Stomach (tissue), 9 donors: ENCODE data around the gene NEO1. TPM values are rescaled to one million over a fixed set of nuclear protein-coding genes. Genes with fewer than 3 reads are reported as not detected.
A peak's percentile ranks its signal among the peaks of the same experiment; 100 is the strongest.

Source experiments
- DNase-seq, 2 donors: peaks; one replicate each; pipeline versions ENCODE4 v3.0.0 to v3.0.0-alpha.2; 2013 to 2019
- H3K27ac ChIP-seq, 5 donors: fragments of 200-600 bp in 4 of 5; sonication (generic) in 4 of 5; one replicate each; pipeline ENCODE4 v1.5.1; 2013 to 2019; ENCODE audit warnings: mild to moderate bottlenecking in 1 of 5, moderate library complexity in 1 of 5
- H3K27me3 ChIP-seq, 3 donors: fragments of 200-600 bp; sonication (generic); one replicate each; pipeline ENCODE4 v1.5.1; 2017 to 2019; ENCODE audit warnings: mixed run types in 1 of 3
- H3K36me3 ChIP-seq, 4 donors: fragments of 200-600 bp; sonication (generic); 1 replicate in 3 of 4; 2 replicates in 1 of 4; pipeline ENCODE4 v1.5.1; 2016 to 2019
- H3K4me1 ChIP-seq, 4 donors: fragments of 200-600 bp; sonication (generic); one replicate each; pipeline ENCODE4 v1.5.1; 2016 to 2019
- H3K4me3 ChIP-seq, 4 donors: fragments of 200-600 bp; sonication (generic) in 3 of 4; one replicate each; pipeline ENCODE4 v1.5.1; 2016 to 2019; ENCODE audit warnings: mild to moderate bottlenecking in 1 of 4
- H3K9me3 ChIP-seq, 4 donors: fragments of 200-600 bp; sonication (generic); one replicate each; pipeline ENCODE4 v1.5.1; 2016 to 2019
- EP300 ChIP-seq: sonication (generic); formaldehyde crosslinking; IDR thresholded peaks from one replicate; pipeline ENCODE4 v1.6.1; 2017; ENCODE audit warnings: antibody characterized with exemption
- POLR2A ChIP-seq, 4 donors: fragments of 450-650 bp; IDR thresholded peaks; one replicate each; pipeline ENCODE4 v1.6.1; 2016; ENCODE audit warnings: antibody characterized with exemption in 4 of 4, control low read depth in 2 of 4, mild to moderate bottlenecking in 1 of 4, moderate library complexity in 1 of 4
- POLR2AphosphoS5 ChIP-seq, 3 donors: sonication (generic); formaldehyde crosslinking; IDR thresholded peaks; one replicate each; pipeline ENCODE4 v1.6.1; 2016; ENCODE audit warnings: antibody characterized with exemption in 3 of 3
- WGBS, 5 donors: extraction: QIAGEN DNeasy Blood & Tissue Kit in 3 of 5; methylation state at CpG; one replicate each; pipeline versions ENCODE4 v1.1.5 to v1.1.7; 2013 to 2018; 5-methylcytosine and 5-hydroxymethylcytosine counted together
- intact Hi-C: fragments of 100-400 bp; cut with DNase I; formaldehyde crosslinking; loops from one replicate; pipeline ENCODE4 v1.15.1; 2023; ENCODE audit warnings: low total_unique reads
- polyA plus RNA-seq, 3 donors: library from polyadenylated mRNA; stranded (reverse); fragments of 200-250 nt; gene quantifications; one replicate each; pipeline ENCODE4 v1.2.3, GENCODE V29; 2013
- total RNA-seq, 5 donors: library from RNA; depleted of rRNA; stranded (reverse); fragments of >200 nt; gene quantifications; one replicate each; pipeline versions ENCODE4 v1.1.0 to v1.2.3, GENCODE V29; 2014 to 2016
- TF ChIP-seq, protein P1 (sequence below), 7 experiments: fragments of 450-650 bp in 4 of 7; fragments of 200-600 bp in 3 of 7; sonication (generic) in 3 of 7; IDR thresholded peaks; one replicate each; pipeline ENCODE4 v1.5.1; 2016 to 2019; ENCODE audit warnings: antibody characterized with exemption in 7 of 7, control low read depth in 2 of 7, mild to moderate bottlenecking in 1 of 7
- donor health status: healthy with polysubstance abuse.
- donor health status: Bipolar disorder and iron deficiency.
- donor health status: healthy.

Gene NEO1
- total and polyA plus RNA-seq, 8 donors = 4.7 to 182 (median 17.3) TPM

GRCh38 chr15:73078722-73079121, 26.5 kb downstream of the NEO1 start:
- 25 to 41% (median 29%) methylated on average over 2 of the region's 2 CpGs for WGBS, 5 donors
- no peaks in the 10 kb centered on the region for H3K9me3 ChIP-seq
- intact Hi-C loops = no loop called here
- H3K4me1 ChIP-seq = peaks cover 19 to 83% (median 56%) of the 10 kb centered on the region in 4 donors
- no peaks in the 10 kb centered on the region for H3K27me3 ChIP-seq
- no peak overlapping the region for H3K4me3 ChIP-seq
- no peaks in the 10 kb centered on the region for H3K36me3 ChIP-seq
- TF ChIP-seq, protein P1, sequence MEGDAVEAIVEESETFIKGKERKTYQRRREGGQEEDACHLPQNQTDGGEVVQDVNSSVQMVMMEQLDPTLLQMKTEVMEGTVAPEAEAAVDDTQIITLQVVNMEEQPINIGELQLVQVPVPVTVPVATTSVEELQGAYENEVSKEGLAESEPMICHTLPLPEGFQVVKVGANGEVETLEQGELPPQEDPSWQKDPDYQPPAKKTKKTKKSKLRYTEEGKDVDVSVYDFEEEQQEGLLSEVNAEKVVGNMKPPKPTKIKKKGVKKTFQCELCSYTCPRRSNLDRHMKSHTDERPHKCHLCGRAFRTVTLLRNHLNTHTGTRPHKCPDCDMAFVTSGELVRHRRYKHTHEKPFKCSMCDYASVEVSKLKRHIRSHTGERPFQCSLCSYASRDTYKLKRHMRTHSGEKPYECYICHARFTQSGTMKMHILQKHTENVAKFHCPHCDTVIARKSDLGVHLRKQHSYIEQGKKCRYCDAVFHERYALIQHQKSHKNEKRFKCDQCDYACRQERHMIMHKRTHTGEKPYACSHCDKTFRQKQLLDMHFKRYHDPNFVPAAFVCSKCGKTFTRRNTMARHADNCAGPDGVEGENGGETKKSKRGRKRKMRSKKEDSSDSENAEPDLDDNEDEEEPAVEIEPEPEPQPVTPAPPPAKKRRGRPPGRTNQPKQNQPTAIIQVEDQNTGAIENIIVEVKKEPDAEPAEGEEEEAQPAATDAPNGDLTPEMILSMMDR (IDR thresholded peaks at IDR 0.05) = no peak
- no peak for TF ChIP-seq POLR2A (IDR thresholded peaks at IDR 0.05)
- TF ChIP-seq POLR2AphosphoS5 (IDR thresholded peaks at IDR 0.05) = peak in 2 of 3 donors; percentile 15 to 29
- peak overlapping the region in 1 of 5 donors; percentile 48 for H3K27ac ChIP-seq
- peak; percentile 33 to 45 for DNase-seq

DNA sequence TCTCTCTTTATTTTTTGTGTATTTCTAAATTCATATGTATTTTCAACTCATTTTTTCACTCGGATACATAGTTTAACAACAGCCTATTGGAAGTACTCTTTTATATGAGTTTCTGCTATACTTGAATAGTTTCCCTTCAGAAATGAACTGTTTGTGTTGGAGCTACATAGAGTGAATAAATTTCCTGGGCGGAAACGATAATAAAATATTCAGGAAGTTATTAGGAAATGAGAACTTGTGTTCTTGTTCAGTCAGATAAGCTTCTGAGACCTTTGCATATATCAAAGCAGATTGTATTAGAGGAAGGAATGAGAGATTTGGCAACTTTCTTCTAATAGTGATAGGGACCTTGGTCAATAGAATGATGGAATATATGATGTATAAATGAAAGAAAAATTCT, 27.3 kb downstream of the NEO1 start:
- TF ChIP-seq, protein P1 (IDR thresholded peaks at IDR 0.05) = no peak
- TF ChIP-seq POLR2A (IDR thresholded peaks at IDR 0.05) = no peak
- no peak for TF ChIP-seq POLR2AphosphoS5 (IDR thresholded peaks at IDR 0.05)
- TF ChIP-seq EP300 = no peak
- intact Hi-C loops = no loop called here
- H3K4me3 ChIP-seq = no peak overlapping the region

DNA sequence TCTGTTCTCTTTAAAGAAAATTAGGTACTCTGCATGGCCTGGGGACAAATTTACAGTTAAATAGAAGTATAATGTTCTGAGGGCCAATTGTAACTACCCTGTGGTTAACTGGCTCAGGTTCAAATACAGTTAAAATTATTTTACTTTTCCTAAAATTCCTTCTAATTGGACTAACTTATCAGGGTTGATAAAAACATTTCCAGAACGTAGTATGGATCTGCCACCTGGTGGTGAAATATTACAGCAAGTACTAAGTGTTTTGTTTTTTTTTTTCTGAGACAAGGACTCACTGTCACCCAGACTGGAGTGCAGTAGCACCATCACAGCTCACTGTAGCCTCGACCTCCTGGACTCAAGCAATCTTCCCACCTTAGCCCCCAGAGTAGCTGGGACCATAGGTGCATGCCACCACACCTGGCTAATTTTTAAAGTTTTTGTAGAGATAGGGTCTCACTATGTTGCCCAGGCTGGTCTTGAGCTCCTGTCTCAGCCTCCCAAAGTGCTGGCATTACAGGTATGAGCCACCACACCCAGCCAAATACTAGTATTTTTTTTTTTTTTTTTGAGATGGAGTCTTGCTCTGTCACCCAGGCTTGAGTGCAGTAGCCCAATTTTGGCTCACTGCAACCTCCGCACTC, 29.2 kb downstream of the NEO1 start:
- Histone ChIP-seq H3K27ac (no peak overlapping the region), H3K4me1 (peaks cover 14 to 56% (median 43%) of the 10 kb centered on the region in 4 donors), H3K4me3 (no peak overlapping the region), H3K36me3 (no peaks in the 10 kb centered on the region), H3K27me3 (no peaks in the 10 kb centered on the region), H3K9me3 (no peaks in the 10 kb centered on the region)
- TF ChIP-seq, protein P1 (IDR thresholded peaks at IDR 0.05) = peak in 5 of 7 experiments; percentile 43 to 75 (median 58)
- no peak for TF ChIP-seq POLR2AphosphoS5 (IDR thresholded peaks at IDR 0.05)
- intact Hi-C loops = loop anchor here (5.0 kb wide), 1 partner anchor 289 kb away; no protein-coding TSS in a partner anchor
- DNase-seq = peak in 1 of 2 donors; percentile 82
- WGBS, 5 donors = 33 to 38% (median 35%) methylated on average over 3 of the region's 3 CpGs

More for the DNA sequence above, 27.3 kb downstream of the NEO1 start:
- DNase-seq = no peak
- Histone ChIP-seq H3K27me3 (no peaks in the 10 kb centered on the region), H3K4me1 (peaks cover 18 to 74% (median 52%) of the 10 kb centered on the region in 4 donors), H3K36me3 (no peaks in the 10 kb centered on the region), H3K9me3 (no peaks in the 10 kb centered on the region), H3K27ac (no peak overlapping the region)
- WGBS, 5 donors = 27 to 41% (median 33%) methylated on average over 3 of the region's 3 CpGs

DNA sequence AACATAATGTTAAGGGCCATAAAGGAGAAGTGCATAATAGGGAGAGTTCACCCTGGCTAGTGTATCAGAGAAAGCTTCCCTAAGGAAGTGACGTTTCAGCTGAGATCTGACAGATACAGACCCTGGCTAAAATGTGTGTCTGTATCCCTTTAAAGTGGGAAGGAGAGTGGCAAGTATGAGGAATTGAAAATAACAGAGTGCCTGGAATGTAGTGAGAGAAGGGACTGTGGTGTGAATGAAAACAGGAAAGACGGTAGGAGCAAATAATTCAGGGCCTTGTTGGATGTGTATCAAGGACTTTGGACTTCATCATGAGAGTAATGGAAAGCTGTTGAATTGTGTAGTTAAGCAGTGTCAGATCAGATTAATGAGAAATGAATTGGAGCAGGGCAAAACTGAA, 30.5 kb downstream of the NEO1 start:
- WGBS, 5 donors = 10 to 21% (median 16%) methylated on average over 2 of the region's 2 CpGs
- Histone ChIP-seq H3K9me3 (no peaks in the 10 kb centered on the region), H3K36me3 (no peaks in the 10 kb centered on the region), H3K4me1 (peaks cover 14 to 51% (median 35%) of the 10 kb centered on the region in 4 donors), H3K27me3 (no peaks in the 10 kb centered on the region), H3K4me3 (no peak overlapping the region), H3K27ac (peak overlapping the region in 1 of 5 donors; percentile 62)
- TF ChIP-seq POLR2AphosphoS5 (IDR thresholded peaks at IDR 0.05) (peak in 1 of 3 donors; percentile 50), POLR2A (IDR thresholded peaks at IDR 0.05) (no peak), EP300 (no peak)
- TF ChIP-seq, protein P1 (IDR thresholded peaks at IDR 0.05) = no peak
- DNase-seq = peak in 1 of 2 donors; percentile 76
- intact Hi-C loops = loop anchor here (5.0 kb wide), 1 partner anchor 291 kb away; no protein-coding TSS in a partner anchor
